NCI-H526 (cell line): ENCODE results near the gene BRD3.

Experiments
- DNase-seq, 2 experiments: peaks; one replicate each; lab custom pipeline; 2025; lab: John Stamatoyannopoulos, UW

Gene BRD3

DNA sequence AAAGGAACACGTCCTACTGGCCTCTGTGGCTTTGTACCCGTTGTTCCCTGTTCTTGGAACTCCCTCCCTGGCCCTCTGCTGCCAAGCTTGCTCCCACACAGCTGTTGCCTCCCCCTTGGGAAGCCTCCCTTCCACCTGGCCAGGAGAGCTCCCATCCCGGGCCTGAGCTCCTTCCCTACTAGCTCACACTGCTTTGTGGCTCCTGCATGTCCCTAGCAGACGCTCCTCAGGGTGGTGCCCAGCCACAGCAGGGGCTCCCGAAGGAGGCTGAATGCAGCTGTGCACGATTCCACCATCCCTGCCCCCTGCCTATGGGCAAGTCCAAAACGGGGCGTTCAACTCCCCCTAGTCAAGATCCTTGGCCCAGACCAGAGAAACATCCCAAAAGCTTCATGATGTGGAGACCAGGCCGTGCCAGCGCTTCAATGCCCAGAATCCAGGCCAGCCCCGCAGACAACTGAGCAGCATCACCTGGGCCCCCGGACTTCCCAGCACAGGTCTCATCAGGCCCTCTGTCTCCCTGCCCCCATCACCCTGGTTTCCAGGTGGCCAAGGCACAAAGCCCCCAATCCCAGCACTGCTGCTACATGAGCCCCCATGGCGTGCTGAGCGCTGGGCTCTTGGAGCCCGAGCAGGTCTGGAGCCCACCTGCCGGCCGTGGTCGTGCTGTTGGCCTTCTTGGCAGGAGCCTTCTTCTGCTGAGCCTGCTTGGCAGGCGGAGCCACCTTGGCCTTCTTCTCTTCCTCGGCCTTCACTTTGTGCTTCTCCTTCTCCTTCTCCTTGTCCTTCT is 28.2 kb downstream of the BRD3 start:
- no peak for DNase-seq

DNA sequence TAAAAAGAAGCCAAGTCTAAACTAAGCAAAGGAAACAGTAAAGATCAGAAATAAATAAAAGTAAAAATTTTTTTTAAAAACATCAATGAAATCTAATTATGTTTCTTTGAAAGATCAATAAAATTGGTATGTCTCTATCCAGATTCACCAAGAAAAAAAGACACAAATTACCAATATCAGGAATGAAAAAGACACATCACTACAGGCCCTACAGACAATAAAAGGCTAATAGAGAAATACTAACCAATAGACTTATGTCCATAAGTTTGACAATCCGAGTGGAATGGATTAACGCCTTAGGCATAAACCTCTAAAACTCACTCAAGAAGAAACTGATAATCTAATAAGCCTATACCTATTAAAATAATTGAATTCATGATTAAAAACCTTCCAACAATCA is 30.2 kb downstream of the BRD3 start:
- DNase-seq, result no peak

DNA sequence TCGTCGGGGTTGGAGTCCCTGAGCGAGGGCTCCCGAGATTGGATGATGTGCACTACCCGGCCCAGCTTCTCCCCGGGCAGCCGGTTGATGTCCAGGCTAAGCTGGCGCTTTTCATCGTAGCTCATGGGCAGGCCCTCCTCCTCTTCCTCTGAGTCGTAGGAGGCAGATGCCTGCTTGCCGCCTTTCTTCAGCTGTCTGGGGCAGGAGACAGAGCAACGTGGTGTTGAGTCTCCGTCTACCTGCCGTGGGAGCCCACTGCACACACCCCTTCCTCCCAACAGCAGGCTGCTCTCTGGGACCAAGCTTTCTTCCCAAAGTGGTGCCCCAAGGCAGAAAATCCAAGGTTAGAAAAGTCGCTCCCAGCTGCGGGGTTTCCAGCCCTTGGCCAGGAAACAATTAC is 31.7 kb downstream of the BRD3 start:
- no peak for DNase-seq

DNA sequence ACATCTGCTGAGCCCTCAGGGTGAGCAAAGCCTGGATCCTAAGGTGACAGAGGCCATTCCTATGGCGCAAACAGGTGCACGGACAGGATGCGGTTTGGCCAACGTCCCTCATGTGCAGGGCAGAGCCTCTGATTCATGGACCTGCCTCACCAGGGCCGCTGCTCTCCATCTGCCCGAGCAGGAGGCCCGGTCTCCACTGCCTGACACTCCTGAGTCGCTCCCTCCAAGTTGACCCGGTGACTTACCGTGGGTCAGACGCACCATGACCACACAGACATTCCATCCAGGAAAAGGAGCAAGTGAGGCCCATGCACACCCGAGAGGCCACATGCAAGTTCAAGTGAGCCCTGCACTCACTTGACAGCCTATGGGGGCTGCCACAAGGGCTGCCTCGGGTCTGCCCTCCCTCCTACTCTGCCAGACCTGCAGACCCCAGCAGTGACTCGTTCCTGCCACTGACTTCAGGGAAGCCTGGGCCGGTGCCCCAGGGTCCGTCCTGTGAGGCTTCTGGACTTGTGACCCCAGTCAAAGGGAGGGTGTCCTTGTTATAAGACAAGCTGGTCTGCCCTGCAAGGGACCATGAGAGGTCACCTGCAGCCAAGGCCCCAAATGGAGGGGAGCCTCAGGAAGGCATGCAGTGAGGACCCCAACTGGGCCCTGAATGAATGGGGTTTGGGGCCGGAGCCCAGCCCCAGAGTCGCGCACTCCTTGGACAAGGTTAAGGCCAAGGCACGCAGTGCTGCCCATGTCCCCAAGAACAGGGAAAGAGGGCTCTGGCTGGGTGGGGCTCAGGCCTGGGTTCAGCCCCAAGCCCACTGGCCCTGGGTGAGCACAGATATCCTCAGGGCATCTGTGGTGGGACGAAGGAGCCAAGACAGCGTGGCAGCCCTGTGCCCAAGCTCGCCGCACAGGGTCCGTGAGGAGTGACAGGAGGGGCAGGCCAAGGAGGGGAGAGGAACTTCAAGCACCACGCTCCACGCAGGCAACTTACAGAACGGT is 32.5 kb downstream of the BRD3 start:
- DNase-seq, result no peak

DNA sequence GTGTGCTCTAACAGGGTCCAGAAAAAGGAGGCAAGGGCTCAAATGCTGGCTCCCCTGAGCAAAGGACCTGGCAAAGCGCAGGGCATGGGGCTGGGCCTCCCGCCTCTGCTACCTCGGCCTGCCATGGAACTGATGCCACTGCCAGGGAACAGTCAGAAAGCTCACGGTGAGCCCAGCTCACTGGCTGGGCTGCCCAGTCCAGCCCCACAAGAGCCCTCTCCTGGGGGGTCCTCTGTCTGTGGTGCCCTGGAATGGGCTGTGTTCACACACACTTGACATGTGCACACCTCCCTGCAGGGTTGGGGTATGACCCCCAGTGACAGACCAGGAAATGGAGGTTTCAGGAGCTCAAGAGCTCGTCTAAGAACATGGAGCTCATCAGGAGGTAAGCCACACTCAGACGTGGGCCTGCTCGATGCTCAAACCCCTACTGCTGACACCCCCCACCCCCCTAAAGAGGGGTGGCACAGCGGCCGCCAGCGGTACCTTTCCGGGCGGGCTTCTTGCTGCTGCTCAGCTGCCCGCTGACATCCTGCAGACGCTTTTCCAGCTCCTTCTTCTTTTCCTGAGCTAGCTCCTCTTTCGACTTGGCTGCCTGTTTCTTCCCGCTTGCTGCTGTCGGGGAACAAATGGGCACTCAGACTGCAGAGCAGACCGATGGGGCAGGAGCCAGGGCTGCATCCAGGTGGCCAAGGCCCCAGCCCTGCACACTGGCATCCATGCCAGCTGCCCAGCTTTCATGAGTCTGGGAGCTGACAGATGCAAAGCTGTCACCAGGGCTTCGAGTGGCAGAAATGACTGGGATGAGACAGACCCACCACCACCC is 33.4 kb downstream of the BRD3 start:
- no peak for DNase-seq

DNA sequence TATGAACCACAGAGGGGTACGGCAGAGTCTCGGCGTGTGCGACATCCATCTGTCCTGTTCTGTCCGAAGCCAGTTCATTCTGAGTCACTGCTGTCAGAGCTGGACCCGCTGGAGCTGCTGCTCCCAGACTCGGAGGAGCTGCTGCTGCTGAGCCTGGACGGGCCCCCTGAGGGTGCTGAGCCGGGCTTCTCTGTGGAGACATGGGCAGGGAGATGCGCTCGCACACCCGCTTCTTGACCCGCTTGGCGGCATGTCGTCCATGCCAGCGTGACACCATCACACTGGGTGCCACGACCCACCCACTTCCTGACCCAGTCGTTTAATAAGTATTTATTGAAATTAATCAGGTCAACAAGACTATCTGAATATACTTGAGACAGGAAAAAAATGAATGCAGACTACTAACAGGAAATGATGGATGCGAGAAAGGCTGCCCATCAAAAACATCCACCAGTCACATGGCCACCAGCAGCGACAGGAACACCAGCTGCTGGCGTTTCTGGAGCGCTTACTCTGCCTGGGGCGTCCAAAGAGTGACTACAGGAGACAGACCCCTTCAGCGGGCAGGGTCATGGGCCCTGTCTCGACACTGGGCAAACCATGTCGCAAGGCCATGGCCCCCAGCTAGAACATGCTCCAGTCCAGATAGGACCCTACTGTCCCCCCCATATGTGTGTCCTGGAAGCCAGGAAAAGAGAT is 34.2 kb downstream of the BRD3 start:
- DNase-seq, result no peak

DNA sequence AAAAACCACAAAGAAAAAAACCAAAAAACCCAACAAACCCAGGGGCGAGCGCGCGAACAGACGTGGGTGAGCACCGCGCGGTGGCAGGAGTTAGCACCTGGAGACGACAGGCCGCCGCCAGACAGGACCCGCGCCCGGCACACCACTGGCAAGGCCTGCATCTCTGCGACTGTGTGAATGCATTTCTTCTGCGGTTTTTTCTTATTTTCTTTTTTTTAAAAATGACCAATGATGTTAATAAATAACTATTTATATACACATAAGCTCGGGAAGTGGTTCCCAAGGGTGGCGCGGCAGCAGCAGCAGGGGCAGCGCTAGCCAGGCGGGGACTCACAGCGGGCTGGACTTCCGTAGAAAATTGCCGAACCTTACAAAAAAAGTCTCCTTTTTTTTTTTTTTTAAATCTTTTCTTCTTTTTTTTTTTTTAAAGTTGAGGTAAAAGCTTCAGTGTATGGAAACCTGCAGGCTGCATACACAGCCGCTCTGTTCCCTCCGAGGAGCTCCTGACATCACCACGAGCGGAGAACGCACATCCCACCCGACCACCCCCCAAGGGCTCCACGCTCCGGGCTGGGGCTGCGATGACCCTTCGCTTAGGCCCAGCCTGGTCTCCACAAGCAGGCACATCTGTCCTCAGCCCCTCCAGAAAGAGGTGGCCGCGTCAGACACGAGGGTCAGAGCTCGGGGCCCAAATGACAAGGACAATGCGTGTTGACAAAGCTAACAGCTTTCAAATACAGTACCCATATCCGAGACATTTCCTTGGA is 35.2 kb downstream of the BRD3 start:
- DNase-seq, result no peak

DNA sequence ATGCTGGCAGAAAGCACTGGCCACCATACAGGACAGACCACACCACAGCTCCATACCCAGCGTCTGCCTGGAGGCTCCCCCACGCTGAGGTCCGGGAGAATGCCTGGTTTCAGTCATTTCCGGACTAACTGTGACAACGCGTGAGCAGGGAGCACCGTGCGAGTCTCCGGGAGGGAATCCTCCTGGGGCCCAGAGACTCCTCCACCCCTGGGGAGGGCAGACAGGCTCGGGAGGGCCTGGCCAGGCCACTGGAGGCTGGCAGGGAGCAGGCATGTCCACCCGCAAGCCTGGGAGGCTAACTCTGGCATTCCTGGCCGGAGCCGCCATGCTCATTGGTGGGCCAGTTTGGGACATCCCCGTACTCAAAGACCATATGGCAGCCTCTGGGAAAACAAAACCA is 36.0 kb downstream of the BRD3 start:
- DNase-seq, result no peak

DNA sequence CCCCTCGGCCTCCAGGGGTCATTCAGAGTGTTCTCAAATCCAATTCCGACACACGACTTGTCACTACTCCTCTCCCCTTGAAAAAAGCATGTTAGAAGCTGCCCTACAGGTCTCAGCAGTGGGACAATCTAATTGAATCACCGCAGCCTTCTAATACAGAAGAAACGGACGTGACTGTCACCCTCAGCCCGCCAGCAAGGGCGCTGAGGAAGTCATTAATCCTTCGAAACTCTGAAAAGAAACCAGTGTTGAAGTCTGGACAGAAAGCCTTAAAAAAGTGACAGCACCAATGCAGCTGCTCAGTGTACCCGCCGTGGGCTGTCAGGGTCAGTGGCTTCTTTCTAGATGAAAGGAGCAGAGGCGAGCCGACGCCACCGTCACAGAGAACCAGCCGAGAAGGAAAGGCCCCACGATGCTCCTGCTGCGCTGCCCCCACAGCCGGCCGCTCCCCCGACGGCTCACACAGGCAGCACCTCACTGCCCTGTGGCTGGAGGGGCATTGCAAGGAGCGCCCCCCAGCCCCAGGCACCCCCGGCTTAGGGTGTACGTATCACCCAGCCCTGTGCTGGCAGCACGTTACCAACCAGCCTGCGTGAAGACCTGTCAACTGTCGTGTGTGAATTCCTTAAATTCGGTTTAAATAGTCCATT is 36.9 kb downstream of the BRD3 start:
- DNase-seq, result no peak

DNA sequence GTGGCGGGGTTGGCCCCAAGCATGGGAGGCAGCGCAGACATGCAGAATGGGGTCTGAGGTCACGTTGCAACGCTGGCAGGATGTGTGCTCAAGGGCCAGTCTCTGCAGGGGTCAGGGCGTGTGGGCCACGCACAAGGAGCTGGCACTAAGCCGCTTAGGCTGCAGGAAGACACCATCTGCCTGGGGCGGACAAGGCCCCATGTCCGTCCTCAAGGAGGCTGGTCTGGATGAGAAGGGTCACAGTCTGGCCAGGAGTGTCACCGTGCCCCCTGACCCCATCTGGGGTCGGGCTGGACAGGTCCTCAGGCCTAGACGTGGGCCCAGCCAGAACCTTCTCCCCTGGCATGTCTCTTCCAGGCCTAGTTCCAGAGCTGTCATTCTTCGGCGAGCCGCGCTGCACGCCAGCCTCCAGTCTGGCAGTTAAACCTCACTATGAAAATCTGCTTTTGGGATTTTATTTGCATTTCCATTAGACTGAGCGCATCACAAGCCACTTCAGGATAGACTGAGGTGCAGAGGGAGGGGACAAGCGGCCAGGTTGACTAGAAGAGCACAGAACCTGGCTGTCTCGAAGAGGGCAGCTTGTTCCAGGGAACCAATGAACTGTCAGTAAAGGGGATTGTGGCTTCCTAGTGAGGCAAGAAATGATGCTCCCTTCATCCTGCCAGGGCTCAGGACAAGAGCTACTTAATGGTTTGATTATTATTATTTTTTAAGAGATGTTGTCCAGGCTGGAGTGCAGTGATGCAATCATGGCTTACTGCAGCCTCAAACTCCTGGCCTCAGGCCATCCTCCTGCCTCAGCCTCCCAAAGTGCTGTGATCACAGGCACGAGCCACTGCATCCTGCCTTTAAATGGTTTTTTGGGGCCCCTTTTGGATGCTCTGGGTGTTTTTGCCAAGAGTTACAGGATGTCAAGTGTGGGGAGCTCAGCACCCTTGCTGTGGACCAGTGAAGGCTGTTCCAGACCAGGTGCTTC is 38.3 kb downstream of the BRD3 start:
- DNase-seq, result peak; percentile 46 to 69

DNA sequence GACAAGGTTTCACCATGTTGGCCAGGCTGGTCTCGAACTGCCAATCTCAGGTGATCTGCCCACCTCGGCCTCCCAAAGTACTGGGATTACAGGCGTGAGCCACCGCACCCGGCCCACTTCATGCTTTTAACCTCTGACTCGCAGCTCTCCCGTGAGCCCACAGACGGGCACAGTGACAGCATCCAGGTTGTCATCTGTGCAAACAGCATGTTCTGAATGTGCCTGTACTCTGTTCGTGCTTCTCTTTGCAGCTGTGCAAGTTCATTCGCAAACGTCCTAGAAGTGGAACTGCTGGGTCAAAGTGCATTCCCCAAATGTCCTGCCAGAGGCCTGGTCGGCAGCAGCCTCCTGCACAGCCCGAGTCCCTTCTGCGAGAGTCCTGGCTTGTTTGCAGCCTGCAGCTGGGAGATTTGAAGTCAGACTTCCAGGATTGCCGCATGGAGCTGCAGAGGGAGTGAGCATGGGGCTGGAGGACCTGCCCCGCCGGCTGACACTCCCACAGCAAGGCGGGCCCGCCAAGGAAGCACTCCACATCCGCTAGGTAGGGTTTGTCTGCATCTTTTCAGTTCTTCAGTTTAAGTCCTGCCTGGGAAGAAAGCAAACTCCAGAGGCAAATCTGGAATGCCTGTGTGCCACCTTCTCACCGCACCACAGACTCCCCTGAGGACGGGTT is 39.1 kb downstream of the BRD3 start:
- DNase-seq, result no peak

DNA sequence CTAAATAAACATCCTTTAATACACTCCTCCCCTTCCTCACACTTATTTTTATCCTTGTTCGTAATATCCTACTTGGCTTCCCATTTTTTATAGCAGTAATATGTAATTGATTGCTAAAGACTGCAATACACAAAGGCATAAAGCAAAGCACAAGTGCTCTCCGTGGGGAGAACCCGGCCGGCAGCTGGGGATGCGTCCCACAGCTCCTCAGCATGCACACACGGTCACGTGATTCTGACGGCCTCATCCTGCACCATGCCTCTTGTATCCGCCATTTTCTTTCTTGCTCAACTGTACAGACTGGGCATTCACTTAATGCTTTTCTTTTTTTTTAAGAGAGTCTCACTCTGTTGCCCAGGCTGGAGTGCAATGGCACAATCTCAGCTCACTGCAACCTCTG is 39.8 kb downstream of the BRD3 start:
- DNase-seq, result no peak

DNA sequence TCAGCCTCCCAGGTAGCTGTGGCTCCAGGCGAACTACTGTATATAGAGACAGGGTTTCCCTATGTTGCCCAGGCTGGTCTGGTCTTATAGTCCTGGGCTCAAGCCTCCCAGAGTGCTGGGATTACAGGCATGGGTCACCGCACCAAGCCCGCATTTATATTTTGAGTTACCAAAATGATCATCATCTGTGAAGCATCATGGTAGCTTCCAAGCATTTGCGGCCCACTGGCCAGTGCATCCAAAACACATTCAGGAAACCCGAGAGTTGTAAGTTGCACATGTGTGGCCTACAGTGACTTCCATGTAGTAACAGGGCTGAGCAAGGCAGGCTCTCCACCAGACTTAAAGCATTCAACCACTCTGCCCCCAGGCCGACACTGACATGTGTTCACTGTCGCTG is 40.3 kb downstream of the BRD3 start:
- DNase-seq, result no peak

DNA sequence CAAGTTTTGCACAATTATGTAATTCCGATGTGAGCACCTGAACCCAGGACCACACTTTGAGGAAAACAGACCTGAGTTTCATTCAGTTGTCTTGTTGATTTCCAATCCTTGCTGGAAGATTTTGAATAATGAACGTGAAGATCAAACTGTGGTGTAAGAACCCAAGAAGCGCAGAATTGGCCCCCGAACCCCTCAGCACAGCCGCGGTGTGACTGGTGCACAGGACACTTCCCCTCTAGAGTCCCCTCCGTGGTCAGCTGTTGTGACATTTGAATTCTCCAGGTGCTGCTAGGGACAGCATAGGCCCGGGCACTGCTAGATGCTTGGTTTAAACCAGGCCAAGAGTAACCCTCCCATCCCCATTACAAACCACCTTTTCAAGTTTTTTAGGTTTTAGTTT is 40.8 kb downstream of the BRD3 start:
- no peak for DNase-seq

DNA sequence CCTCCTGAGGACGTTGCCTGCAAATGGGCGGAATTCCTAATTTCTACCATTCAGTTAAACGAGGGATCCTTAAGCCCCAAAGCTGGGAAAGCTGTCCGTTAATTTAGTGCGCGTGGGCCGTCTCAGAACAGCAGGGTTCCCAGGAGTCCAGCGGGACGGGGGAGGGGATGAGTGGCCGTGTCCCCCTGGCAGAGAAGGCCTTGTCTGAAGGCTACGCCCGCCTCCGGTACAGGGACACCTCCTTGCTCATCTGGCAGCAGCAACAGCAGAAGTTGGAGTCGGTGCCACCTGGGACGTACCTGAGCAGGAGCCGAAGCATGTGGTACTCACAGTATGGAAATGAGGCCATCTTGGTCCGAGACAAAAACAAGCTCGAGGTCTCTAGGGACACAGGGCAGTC is 41.2 kb downstream of the BRD3 start:
- DNase-seq, result no peak

DNA sequence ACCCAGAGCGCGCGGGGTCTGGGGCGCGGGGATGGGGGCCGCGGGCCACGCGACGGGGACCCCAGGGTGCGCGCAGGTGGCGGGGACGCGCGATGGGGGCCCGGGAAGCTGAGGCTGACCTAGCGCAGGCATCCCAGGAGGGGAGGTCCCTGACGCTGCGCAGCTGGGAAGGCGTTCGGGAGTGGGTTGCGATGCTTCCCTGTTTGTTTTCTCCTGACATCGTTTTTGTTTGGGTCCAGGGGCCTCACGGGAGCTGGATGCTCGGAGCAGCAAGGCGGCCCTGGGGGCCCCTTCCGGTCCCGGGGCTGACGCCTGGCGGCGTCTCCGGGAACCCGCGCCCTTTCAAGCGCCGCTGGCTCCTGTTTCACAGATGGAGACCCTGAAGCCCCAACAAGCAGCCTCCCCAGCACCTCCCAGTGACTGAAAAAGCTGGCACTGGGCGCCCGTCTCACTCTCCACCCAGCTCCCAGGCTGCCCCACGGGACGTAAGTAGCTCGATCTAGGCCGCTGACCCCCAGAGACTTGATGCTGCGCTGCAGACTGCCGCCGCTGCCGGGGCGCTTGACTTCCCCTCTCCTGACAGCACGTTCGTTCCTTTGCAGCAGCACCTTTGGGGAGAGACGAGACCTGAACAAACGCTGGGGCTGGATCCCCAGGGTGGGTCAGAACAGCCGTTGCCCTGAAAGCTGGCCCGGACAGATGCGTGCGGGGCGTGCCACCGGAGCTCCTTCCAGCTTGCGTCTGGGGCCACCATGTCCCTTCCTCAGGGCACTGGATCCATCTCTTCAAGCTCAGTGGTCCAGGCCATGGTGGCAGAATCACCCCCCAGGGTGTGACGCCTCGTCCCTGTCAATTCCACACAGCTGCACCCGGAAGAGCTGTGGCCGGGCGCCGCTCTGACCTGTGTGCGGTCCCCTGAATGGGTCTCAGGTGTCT is 42.0 kb downstream of the BRD3 start:
- peak in 1 of 2 experiments; percentile 46 for DNase-seq
